Measurements from ENCODE around the gene ATOH8. TPM values are rescaled to one million over a fixed set of nuclear protein-coding genes. Genes with fewer than 3 reads are reported as not detected.
A peak's percentile ranks its signal among the peaks of the same experiment; 100 is the strongest.

The ATOH8 gene
- total RNA-seq, 2 experiments from 2014 or later = 0.12 to 0.40 TPM

GRCh38 chr2:85744055-85744454, 9.7 kb upstream of the ATOH8 start:
- no peak overlapping the region for H3K4me3 Mint-ChIP-seq
- DNase-seq = no peak
- ATAC-seq = no peak
- H3K36me3 Mint-ChIP-seq = no peaks in the 10 kb centered on the region
- CTCF ChIA-PET = interaction anchor here (1.3 to 10.9 kb wide), 2 partner anchors 40 to 70 kb away, joined by 3 to 130 read pairs; no protein-coding TSS in a partner anchor
- H3K27ac Mint-ChIP-seq = no peak overlapping the region
- H3K9me3 Mint-ChIP-seq (ENCODE audit: low read depth) = no peaks in the 10 kb centered on the region
- H3K27me3 Mint-ChIP-seq = peaks cover 84% of the 10 kb centered on the region
- no peaks in the 10 kb centered on the region for H3K4me1 Mint-ChIP-seq

DNA sequence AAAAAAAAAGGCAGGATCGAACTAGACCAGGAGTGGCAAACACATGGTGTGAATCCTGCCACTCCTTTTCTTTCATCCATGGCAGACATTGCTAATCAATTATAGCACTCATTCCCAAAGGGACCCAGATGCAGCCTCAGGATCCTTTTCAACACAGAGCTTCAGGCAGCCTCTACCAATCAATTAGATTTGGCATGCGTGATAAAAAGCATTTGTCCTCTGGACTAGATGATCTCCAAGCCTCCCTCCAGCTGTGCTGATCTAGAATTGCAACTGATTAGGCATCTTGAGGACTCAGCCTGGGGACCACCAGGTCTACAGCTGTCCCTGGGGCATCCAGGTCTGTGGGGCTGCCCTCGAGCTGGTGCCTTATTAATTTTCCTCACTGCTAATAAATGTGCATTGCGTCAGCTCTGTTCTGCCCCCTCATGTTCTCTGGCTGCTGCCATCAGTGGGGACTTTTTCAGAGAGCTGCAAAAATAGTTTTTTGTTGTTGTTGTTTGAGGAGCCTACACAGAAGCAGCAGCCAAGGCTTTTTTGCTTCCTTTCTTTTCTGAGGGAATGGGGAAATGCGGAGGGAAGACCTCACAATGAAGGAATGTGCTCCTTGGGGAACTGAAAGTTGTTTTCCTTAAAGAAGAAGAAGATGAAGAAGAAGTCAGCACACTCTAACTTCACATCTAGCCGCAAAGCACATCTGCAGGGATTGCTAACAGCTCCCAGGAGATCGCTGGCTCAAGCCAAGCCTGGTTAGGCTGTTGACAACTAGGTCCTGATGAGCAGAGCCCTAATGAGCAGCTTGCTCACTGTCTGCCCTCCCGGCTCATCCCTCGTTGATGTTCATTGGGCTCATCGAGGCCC, 8.8 kb upstream of the ATOH8 start:
- Mint-ChIP-seq H3K9me3 (ENCODE audit: low read depth) (no peaks in the 10 kb centered on the region), H3K27ac (no peak overlapping the region), H3K27me3 (peaks cover 76% of the 10 kb centered on the region), H3K4me1 (no peaks in the 10 kb centered on the region), H3K36me3 (no peaks in the 10 kb centered on the region), H3K4me3 (no peak overlapping the region)
- no peak for ATAC-seq
- CTCF ChIA-PET = interaction anchor here (0.8 to 10.9 kb wide), 6 partner anchors 8 to 108 kb away, joined by 3 to 130 read pairs (median 4); no protein-coding TSS in a partner anchor
- DNase-seq = no peak

DNA sequence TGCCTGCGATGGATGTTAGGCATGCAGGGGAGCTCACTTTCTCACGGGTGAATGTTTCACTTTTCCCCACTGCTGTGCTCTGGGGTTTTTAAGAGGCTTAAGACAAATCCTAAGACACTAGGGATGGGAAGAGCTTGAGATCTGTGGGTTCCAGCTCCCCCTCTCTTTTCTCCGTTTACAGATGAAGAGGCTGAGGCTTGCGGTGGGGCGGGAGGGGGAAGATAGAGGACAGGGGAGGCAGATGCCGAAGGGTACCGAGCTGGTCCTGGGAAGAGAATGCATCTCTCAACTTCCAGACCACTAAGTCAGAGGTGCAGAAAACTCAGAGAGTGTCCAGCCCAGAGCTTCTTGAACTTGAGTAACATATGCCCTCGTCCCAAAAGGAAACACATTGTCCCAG, 8.2 kb upstream of the ATOH8 start:
- ATAC-seq (no peak), DNase-seq (no peak)
- no peaks in the 10 kb centered on the region for H3K9me3 Mint-ChIP-seq (ENCODE audit: low read depth)
- no peaks in the 10 kb centered on the region for H3K4me1 Mint-ChIP-seq
- H3K4me3 Mint-ChIP-seq = no peak overlapping the region
- H3K36me3 Mint-ChIP-seq = no peaks in the 10 kb centered on the region
- CTCF ChIA-PET = interaction anchor here (0.8 to 10.9 kb wide), 5 partner anchors 8 to 108 kb away, joined by 3 to 130 read pairs (median 6); no protein-coding TSS in a partner anchor
- no peak overlapping the region for H3K27ac Mint-ChIP-seq
- peaks cover 75% of the 10 kb centered on the region for H3K27me3 Mint-ChIP-seq

GRCh38 chr2:85746321-85747004, 7.3 kb upstream of the ATOH8 start:
- Mint-ChIP-seq H3K9me3 (ENCODE audit: low read depth) (no peaks in the 10 kb centered on the region), H3K27ac (no peak overlapping the region), H3K36me3 (no peaks in the 10 kb centered on the region), H3K4me3 (no peak overlapping the region), H3K4me1 (no peaks in the 10 kb centered on the region), H3K27me3 (peaks cover 76% of the 10 kb centered on the region)
- CTCF ChIA-PET = interaction anchor here (1.4 to 10.9 kb wide), 4 partner anchors 10 to 333 kb away, joined by 3 to 130 read pairs (median 7); no protein-coding TSS in a partner anchor
- ATAC-seq (no peak), DNase-seq (no peak)

DNA sequence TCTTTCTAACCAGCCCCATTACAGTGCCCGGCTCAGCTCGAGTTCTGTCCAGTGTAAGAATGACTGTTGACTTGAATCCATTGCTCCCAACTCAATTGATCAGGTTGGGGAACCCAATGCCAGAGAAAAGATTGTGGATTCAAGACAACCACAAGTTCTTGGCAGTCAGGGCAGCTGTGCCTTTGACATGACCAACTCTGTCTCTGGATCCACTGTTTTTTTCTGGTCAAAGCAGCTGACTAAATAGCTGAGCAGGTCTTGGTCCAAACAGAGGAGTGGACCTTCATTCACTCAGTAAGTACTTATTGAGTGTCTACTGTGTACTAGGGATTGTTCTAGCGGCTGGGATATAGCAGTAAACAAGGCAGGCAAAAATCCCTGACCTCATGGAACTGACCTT, 6.3 kb upstream of the ATOH8 start:
- Mint-ChIP-seq H3K9me3 (ENCODE audit: low read depth) (no peaks in the 10 kb centered on the region), H3K27me3 (peaks cover 76% of the 10 kb centered on the region), H3K4me3 (no peak overlapping the region), H3K4me1 (no peaks in the 10 kb centered on the region), H3K27ac (no peak overlapping the region), H3K36me3 (no peaks in the 10 kb centered on the region)
- DNase-seq (no peak), ATAC-seq (no peak)
- CTCF ChIA-PET = interaction anchor here (0.7 to 10.9 kb wide), 4 partner anchors 11 to 943 kb away, joined by 3 to 130 read pairs (median 4); no protein-coding TSS in a partner anchor

DNA sequence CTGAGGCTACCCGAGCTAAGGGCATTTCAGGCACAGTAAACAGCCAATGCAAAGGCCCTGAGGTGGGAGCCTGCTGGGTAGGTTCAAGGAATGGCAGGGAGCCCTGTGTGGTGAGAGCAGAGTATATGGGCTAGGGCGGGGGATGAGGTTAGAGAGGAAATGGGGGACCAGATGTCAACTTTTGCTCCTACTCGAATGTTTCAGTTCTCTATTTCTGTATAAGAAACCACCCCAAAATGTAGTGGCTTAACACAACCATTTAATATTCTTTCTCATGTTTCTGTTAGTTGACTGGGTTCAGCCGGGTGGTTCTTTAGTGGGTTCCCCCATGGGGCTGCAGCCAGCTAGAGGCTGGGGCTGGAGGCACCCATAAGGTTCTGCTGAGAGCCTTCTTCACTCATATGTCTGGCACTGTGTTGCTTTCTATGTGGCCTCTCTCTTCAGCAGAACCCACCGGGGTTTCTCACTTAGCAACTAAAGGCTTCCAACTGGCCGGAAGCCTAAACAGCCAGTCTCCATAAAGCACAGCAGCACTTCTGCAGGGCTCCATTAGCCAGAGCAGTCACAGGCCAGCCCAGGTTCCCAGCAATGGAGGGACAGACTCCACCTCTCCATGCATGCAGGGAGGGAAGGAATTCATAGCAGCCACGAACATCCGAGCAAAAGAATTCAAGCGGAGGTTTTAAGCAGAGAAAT, 5.6 kb upstream of the ATOH8 start:
- ATAC-seq (no peak), DNase-seq (no peak)
- Mint-ChIP-seq H3K27me3 (peaks cover 78% of the 10 kb centered on the region), H3K36me3 (no peaks in the 10 kb centered on the region), H3K9me3 (ENCODE audit: low read depth) (no peaks in the 10 kb centered on the region), H3K27ac (no peak overlapping the region), H3K4me3 (no peak overlapping the region), H3K4me1 (peaks cover 3% of the 10 kb centered on the region)
- CTCF ChIA-PET = interaction anchor here (0.6 to 10.9 kb wide), 7 partner anchors 8 to 331 kb away, joined by 3 to 130 read pairs (median 18); no protein-coding TSS in a partner anchor

- Mint-ChIP-seq H3K27ac (no peak overlapping the region), H3K27me3 (peaks cover 75% of the 10 kb centered on the region), H3K4me3 (no peak overlapping the region), H3K9me3 (ENCODE audit: low read depth) (no peaks in the 10 kb centered on the region), H3K36me3 (no peaks in the 10 kb centered on the region), H3K4me1 (peaks cover 3% of the 10 kb centered on the region)
- CTCF ChIA-PET = interaction anchor here (1.0 to 10.9 kb wide), 16 partner anchors 9 to 330 kb away, joined by 3 to 130 read pairs (median 6); no protein-coding TSS in a partner anchor
- ATAC-seq = no peak
- no peak for DNase-seq
Observed at GRCh38 chr2:85748985-85749875, 4.6 kb upstream of the ATOH8 start.

DNA sequence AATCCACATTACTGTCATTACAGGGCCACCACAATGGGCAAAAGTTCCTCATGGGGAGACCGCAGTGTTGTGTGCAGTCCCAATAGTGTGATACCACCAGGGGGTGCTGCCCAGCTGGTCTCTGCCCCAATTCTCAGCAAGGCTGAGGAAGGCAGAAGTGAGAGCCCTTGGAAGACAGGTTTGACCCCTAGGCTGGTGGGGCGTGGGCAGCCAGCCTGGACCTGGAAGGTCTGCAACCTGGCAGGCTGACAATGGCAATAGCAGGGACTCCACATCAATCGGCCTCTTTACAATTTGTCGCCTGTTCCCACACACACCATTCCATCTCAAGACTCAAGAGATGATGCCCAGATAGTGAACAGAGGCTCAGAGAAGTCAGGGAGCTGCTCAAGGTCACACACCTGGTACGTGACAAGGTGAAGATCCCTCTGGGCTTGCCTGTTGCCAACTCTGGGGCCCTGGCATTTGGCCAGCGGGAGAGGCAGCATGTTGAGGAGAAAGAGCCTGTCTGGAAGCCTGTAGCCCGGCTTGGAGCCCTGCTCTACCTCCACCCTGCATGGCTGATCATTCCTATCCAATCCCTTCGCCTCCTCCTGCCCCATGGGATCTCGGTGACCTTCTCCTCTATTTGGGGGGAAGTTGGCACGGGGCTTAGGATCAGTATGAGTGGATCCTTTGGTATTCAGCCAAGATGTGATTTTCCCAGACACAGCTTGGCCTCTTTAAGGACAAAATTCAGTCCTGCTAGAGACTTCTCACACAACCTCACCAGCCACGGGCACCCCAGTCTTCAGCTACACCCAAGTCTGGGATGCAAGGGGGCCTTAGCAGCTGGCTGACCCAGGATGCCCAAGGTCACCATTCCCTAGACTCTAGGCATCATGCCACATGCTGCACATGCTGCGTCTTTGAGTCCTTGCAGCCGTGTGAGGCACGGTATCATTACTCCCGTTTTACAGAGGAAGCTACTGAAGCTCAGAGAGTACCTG, 2.9 kb upstream of the ATOH8 start:
- no peaks in the 10 kb centered on the region for H3K9me3 Mint-ChIP-seq (ENCODE audit: low read depth)
- CTCF ChIA-PET = interaction anchor here (0.8 to 10.9 kb wide), 26 partner anchors 8 to 329 kb away, joined by 3 to 130 read pairs (median 4); no protein-coding TSS in a partner anchor
- H3K27ac Mint-ChIP-seq = no peak overlapping the region
- peak; percentile 72 for DNase-seq
- no peak overlapping the region for H3K4me3 Mint-ChIP-seq
- H3K36me3 Mint-ChIP-seq = no peaks in the 10 kb centered on the region
- peak; percentile 45 for ATAC-seq
- peaks cover 75% of the 10 kb centered on the region for H3K27me3 Mint-ChIP-seq
- H3K4me1 Mint-ChIP-seq = peaks cover 13% of the 10 kb centered on the region

- no peak for DNase-seq
- CTCF ChIA-PET = interaction anchor here (0.8 to 10.9 kb wide), 12 partner anchors 9 to 328 kb away, joined by 3 to 130 read pairs (median 4); no protein-coding TSS in a partner anchor
- Mint-ChIP-seq H3K27me3 (peaks cover 76% of the 10 kb centered on the region), H3K36me3 (no peaks in the 10 kb centered on the region), H3K9me3 (ENCODE audit: low read depth) (no peaks in the 10 kb centered on the region), H3K4me3 (no peak overlapping the region), H3K27ac (no peak overlapping the region), H3K4me1 (peaks cover 13% of the 10 kb centered on the region)
- ATAC-seq = no peak
Observed at GRCh38 chr2:85751627-85752026, 2.2 kb upstream of the ATOH8 start.

- ATAC-seq (no peak), DNase-seq (no peak)
- H3K36me3 Mint-ChIP-seq = no peaks in the 10 kb centered on the region
- H3K4me3 Mint-ChIP-seq = peak overlapping the region; percentile 57
- CTCF ChIA-PET = interaction anchor here (0.8 to 10.9 kb wide), 11 partner anchors 8 to 326 kb away, joined by 3 to 130 read pairs (median 3); no protein-coding TSS in a partner anchor
- no peaks in the 10 kb centered on the region for H3K9me3 Mint-ChIP-seq (ENCODE audit: low read depth)
- peaks cover 72% of the 10 kb centered on the region for H3K27me3 Mint-ChIP-seq
- no peak overlapping the region for H3K27ac Mint-ChIP-seq
- peaks cover 13% of the 10 kb centered on the region for H3K4me1 Mint-ChIP-seq
Observed at GRCh38 chr2:85753035-85753524, 711 bp upstream of the ATOH8 start.
